A549 treated with AZD9567 at 1 μM for 4 hours (cell line): ENCODE data around the gene TLR7. TPM values are rescaled to one million over a fixed set of nuclear protein-coding genes. Genes with fewer than 3 reads are reported as not detected.

Experiments used
- total RNA-seq: library from RNA; stranded (reverse); fragments of 200-300 nt; extraction: Qiagen RNA extraction; gene quantifications from 5 replicates; pipeline ENCODE4 v1.2.3, GENCODE V29; 2022; ENCODE audit not compliant: insufficient read depth

TLR7 gene
- not detected in 5 replicates for total RNA-seq

DNA sequence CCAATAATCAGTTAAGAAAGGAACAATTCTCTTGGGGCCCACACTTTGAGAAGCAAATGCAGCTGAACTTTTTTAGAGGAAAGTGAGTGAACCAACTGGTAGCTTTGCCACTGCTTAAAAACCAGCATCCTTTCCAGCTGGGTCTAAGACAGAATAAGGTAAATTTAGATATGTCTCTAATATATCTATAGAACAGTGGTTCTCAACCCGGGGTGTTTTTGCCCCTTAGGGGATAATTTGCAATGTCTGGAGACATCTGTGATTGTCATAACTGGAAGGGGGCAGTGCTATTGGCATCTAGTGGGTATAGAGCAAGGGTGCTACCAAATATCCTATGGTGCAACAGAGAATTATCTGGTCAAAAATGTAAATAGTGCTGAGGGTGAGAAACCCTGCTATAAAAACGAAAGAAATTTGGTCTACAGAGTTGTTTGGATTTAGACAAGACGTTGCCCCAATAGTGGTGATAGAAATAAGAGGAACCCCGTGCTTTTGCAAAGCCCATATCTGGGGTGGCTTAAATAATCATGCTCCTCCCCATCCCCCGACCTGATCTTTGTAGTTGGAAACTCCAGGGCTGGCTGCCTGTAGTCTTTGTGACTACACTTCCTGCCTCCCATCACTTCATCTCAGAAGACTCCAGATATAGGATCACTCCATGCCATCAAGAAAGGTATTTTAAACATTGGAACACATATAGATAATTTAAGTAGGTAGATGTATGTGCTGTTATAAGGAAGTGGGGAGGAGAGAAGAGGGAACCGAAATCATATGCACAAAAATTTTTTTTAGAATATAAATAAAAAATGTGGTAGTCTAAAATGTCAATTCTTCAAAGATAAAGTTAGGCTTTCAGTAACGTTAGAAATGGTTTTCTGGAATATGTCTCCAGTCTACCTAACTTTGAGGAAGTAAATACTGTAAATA is at the start of gene TLR7:
Gene TLR7 (plus strand): TSS at position 622 of the 927 bp plus-strand sequence. CDS start 507 bp downstream, outside the sequence.

DNA sequence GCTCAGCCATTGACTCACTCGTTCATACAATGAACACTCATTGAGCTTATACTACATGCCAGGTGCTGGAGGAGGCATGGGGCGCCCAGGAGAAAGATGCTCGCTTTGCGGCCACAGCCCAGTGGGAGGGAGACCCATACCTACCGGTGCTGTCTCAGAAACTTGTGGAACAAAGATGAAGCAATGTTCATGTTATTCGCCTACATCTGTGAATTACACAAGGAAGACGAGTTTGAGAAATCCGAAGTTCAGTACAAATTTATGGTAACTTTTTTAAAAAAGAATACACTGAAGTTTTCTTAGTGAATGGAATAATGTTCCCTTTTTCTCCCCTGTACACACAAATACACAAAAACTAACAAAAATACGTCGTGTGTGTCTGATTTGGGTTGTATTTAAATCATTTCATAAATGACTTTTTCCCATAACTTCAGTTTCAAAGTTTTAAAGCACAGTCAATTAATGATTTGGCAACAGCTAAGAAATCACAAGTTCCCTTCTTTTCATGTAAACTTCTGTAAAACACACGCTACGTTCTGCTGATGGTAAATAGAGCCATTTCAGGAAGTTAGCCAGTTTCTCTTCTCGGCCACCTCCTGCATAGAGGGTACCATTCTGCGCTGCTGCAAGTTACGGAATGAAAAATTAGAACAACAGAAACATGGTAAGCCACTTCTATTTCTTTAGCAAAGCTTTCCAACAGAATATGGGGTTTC is 39.3 kb downstream of the TLR7 start, which contains the start of gene TLR8:
Gene TLR8 (plus strand): TSS at position 575 of the 716 bp plus-strand sequence. CDS start 87 bp downstream, at position 662.

Other genes with a start within 250 kb of the TLR7 start
- 35.5 to 43.1 TPM (median 40.4 TPM) in 5 replicates for gene PRPS2, start 75.7 kb upstream of the TLR7 start, total RNA-seq
- gene TLR8, start 39.5 kb downstream of the TLR7 start, total RNA-seq, result not detected in 5 replicates
- 5,215 to 10,651 TPM (median 5,607 TPM) in 5 replicates for gene TMSB4X, start 108.0 kb downstream of the TLR7 start, total RNA-seq
- gene FAM9C, start 177.5 kb downstream of the TLR7 start, total RNA-seq, result not detected in 5 replicates